ENCODE data around the gene TRPM3.
"Not testable (repeated sequence)": the region's sequence is repeated elsewhere in the genome, so short reads cannot be mapped to it uniquely, and the experiment has no call there.

The TRPM3 gene

GRCh38 chr9:70981312-70981711, 140.1 kb downstream of the TRPM3 start:
- no peak for TF ChIP-seq CTCF (IDR thresholded peaks at IDR 0.05; ENCODE audit: low read depth, low read length, missing control alignments)
- in situ Hi-C loops (cut with HindIII; ENCODE audit: low pct_ligation_motif_present, low sequenced_read_pairs) = no loop called here
- no peak for DNase-seq
- H3K36me3 ChIP-seq (replicated peaks) = no peaks in the 10 kb centered on the region
- no peak overlapping the region for H3K27ac ChIP-seq
- H3K4me3 ChIP-seq (ENCODE audit: low read depth, low read length) = no peak overlapping the region
- no peaks in the 10 kb centered on the region for H3K27me3 ChIP-seq (replicated peaks)

- TF ChIP-seq CTCF (IDR thresholded peaks at IDR 0.05; ENCODE audit: low read depth, low read length, missing control alignments) = no peak
- in situ Hi-C loops (cut with HindIII; ENCODE audit: low pct_ligation_motif_present, low sequenced_read_pairs) = no loop called here
- DNase-seq = no peak
Measured at GRCh38 chr9:70979966-70980365, 141.5 kb downstream of the TRPM3 start.

GRCh38 chr9:70978085-70978484, 143.3 kb downstream of the TRPM3 start:
- H3K27me3 ChIP-seq (replicated peaks) = no peaks in the 10 kb centered on the region
- no peaks in the 10 kb centered on the region for H3K36me3 ChIP-seq (replicated peaks)
- no peak overlapping the region for H3K4me3 ChIP-seq (ENCODE audit: low read depth, low read length)
- no peak overlapping the region for H3K27ac ChIP-seq
- DNase-seq = no peak
- TF ChIP-seq CTCF (IDR thresholded peaks at IDR 0.05; ENCODE audit: low read depth, low read length, missing control alignments) = no peak
- in situ Hi-C loops (cut with HindIII; ENCODE audit: low pct_ligation_motif_present, low sequenced_read_pairs) = no loop called here

More at GRCh38 chr9:70979966-70980365, 141.5 kb downstream of the TRPM3 start:
- Histone ChIP-seq H3K36me3 (replicated peaks) (no peaks in the 10 kb centered on the region), H3K4me3 (ENCODE audit: low read depth, low read length) (no peak overlapping the region), H3K27me3 (replicated peaks) (no peaks in the 10 kb centered on the region), H3K27ac (no peak overlapping the region)

- Histone ChIP-seq H3K4me3 (ENCODE audit: low read depth, low read length) (no peak overlapping the region), H3K36me3 (replicated peaks) (no peaks in the 10 kb centered on the region), H3K27me3 (replicated peaks) (no peaks in the 10 kb centered on the region), H3K27ac (no peak overlapping the region)
- DNase-seq = no peak
- in situ Hi-C loops (cut with HindIII; ENCODE audit: low pct_ligation_motif_present, low sequenced_read_pairs) = no loop called here
- TF ChIP-seq CTCF (IDR thresholded peaks at IDR 0.05; ENCODE audit: low read depth, low read length, missing control alignments) = no peak
Measured at GRCh38 chr9:70975821-70976220, 145.6 kb downstream of the TRPM3 start.

- no peak for DNase-seq
- no peaks in the 10 kb centered on the region for H3K27me3 ChIP-seq (replicated peaks)
- in situ Hi-C loops (cut with HindIII; ENCODE audit: low pct_ligation_motif_present, low sequenced_read_pairs) = no loop called here
- H3K4me3 ChIP-seq (ENCODE audit: low read depth, low read length) = no peak overlapping the region
- no peaks in the 10 kb centered on the region for H3K36me3 ChIP-seq (replicated peaks)
- TF ChIP-seq CTCF (IDR thresholded peaks at IDR 0.05; ENCODE audit: low read depth, low read length, missing control alignments) = no peak
- no peak overlapping the region for H3K27ac ChIP-seq
Measured at GRCh38 chr9:70971723-70972122, 149.7 kb downstream of the TRPM3 start.

- H3K36me3 ChIP-seq (replicated peaks); in situ Hi-C loops (cut with HindIII; ENCODE audit: low pct_ligation_motif_present, low sequenced_read_pairs); H3K4me3 ChIP-seq (ENCODE audit: low read depth, low read length); DNase-seq; H3K27me3 ChIP-seq (replicated peaks); H3K27ac ChIP-seq: not testable (repeated sequence)
Measured at GRCh38 chr9:70966380-70966779, 155.0 kb downstream of the TRPM3 start.
